ENCODE results near the gene ZBTB40. TPM values are rescaled to one million over a fixed set of nuclear protein-coding genes. Genes with fewer than 3 reads are reported as not detected.
A peak's percentile ranks its signal among the peaks of the same experiment; 100 is the strongest.

ZBTB40 gene
- polyA plus RNA-seq, 3 donors = 1.1 to 17.8 (median 1.3) TPM

GRCh38 chr1:22540337-22540736 lies 88.7 kb downstream of the ZBTB40 start:
- H3K4me3 ChIP-seq (replicated peaks in 1 of 3; ENCODE audit: low read depth in 2 of 3, low read length in 3 of 3) = no peak overlapping the region
- no peak overlapping the region for H3K9ac ChIP-seq (ENCODE audit: insufficient read depth, low read length, poor library complexity, severe bottlenecking)
- intact Hi-C loops (cut with micrococcal nuclease) = no loop called here
- WGBS (ENCODE audit: insufficient coverage) = 28% methylated on average over 5 of the region's 5 CpGs
- TF ChIP-seq CTCF (IDR thresholded peaks at IDR 0.05) = no peak
- peaks cover 0 to 5% of the 10 kb centered on the region in 2 donors for H3K4me1 ChIP-seq (ENCODE audit: control insufficient read depth in 1 of 2, insufficient read depth in 2 of 2, low read length in 2 of 2)
- no peaks in the 10 kb centered on the region for H3K36me3 ChIP-seq (replicated peaks in 1 of 2; ENCODE audit: control insufficient read depth in 1 of 2, insufficient read depth in 2 of 2, low read length in 2 of 2)
- H4K20me1 ChIP-seq (ENCODE audit: insufficient read depth, low read length) = no peaks in the 10 kb centered on the region
- peaks cover 3 to 11% of the 10 kb centered on the region in 2 donors for H3K36me3 Mint-ChIP-seq
- no peak overlapping the region for H2AFZ ChIP-seq (ENCODE audit: insufficient read depth, low read depth, low read length, poor library complexity, severe bottlenecking)
- H3K27me3 Mint-ChIP-seq (ENCODE audit: low read depth in 3 of 3) = peaks cover 0 to 7% (median 1%) of the 10 kb centered on the region in 3 donors
- no peak overlapping the region for H3K4me3 Mint-ChIP-seq
- no peak overlapping the region for H3K27ac ChIP-seq (ENCODE audit: low read depth in 1 of 2, low read length in 2 of 2)
- no peaks in the 10 kb centered on the region for H3K9me3 ChIP-seq (replicated peaks in 1 of 2; ENCODE audit: control insufficient read depth in 1 of 2, insufficient read depth in 1 of 2, low read length in 2 of 2)
- H3K27ac Mint-ChIP-seq = peak overlapping the region in 1 of 7 donors; percentile 11
- DNase-seq = no peak
- H3K4me2 ChIP-seq (replicated peaks; ENCODE audit: extremely low read depth, low read length, poor library complexity, severe bottlenecking) = no peak overlapping the region
- H3K4me1 Mint-ChIP-seq = peaks cover 14% of the 10 kb centered on the region
- H3K27me3 ChIP-seq (ENCODE audit: control insufficient read depth in 2 of 2, insufficient read depth in 2 of 2, low read length in 2 of 2) = no peaks in the 10 kb centered on the region
- no peaks in the 10 kb centered on the region for H3K79me2 ChIP-seq (ENCODE audit: insufficient read depth, low read length)
- no peaks in the 10 kb centered on the region for H3K9me3 Mint-ChIP-seq

- H3K9ac ChIP-seq (ENCODE audit: insufficient read depth, low read length, poor library complexity, severe bottlenecking) = no peak overlapping the region
- H3K9me3 ChIP-seq (replicated peaks in 1 of 2; ENCODE audit: control insufficient read depth in 1 of 2, insufficient read depth in 1 of 2, low read length in 2 of 2) = no peaks in the 10 kb centered on the region
- H3K4me3 Mint-ChIP-seq = no peak overlapping the region
- H3K4me2 ChIP-seq (replicated peaks; ENCODE audit: extremely low read depth, low read length, poor library complexity, severe bottlenecking) = no peak overlapping the region
- no peaks in the 10 kb centered on the region for H3K79me2 ChIP-seq (ENCODE audit: insufficient read depth, low read length)
- no peaks in the 10 kb centered on the region for H3K9me3 Mint-ChIP-seq
- H3K4me1 Mint-ChIP-seq = peaks cover 14% of the 10 kb centered on the region
- no peak overlapping the region for H2AFZ ChIP-seq (ENCODE audit: insufficient read depth, low read depth, low read length, poor library complexity, severe bottlenecking)
- H3K27ac ChIP-seq (ENCODE audit: low read depth in 1 of 2, low read length in 2 of 2) = no peak overlapping the region
- H3K4me3 ChIP-seq (replicated peaks in 1 of 3; ENCODE audit: low read depth in 2 of 3, low read length in 3 of 3) = no peak overlapping the region
- no peaks in the 10 kb centered on the region for H4K20me1 ChIP-seq (ENCODE audit: insufficient read depth, low read length)
- intact Hi-C loops (cut with micrococcal nuclease) = no loop called here
- H3K27ac Mint-ChIP-seq = no peak overlapping the region
- WGBS (ENCODE audit: insufficient coverage) = 100% methylated on average over 3 of the region's 9 CpGs
- DNase-seq = no peak
- H3K36me3 Mint-ChIP-seq = peaks cover 0 to 4% of the 10 kb centered on the region in 2 donors
- TF ChIP-seq CTCF (IDR thresholded peaks at IDR 0.05) = no peak
- peaks cover 0 to 5% of the 10 kb centered on the region in 2 donors for H3K27me3 ChIP-seq (ENCODE audit: control insufficient read depth in 2 of 2, insufficient read depth in 2 of 2, low read length in 2 of 2)
- peaks cover 0 to 5% of the 10 kb centered on the region in 2 donors for H3K4me1 ChIP-seq (ENCODE audit: control insufficient read depth in 1 of 2, insufficient read depth in 2 of 2, low read length in 2 of 2)
- no peaks in the 10 kb centered on the region for H3K36me3 ChIP-seq (replicated peaks in 1 of 2; ENCODE audit: control insufficient read depth in 1 of 2, insufficient read depth in 2 of 2, low read length in 2 of 2)
- H3K27me3 Mint-ChIP-seq (ENCODE audit: low read depth in 3 of 3) = peaks cover 15 to 23% (median 21%) of the 10 kb centered on the region in 3 donors
Measured at GRCh38 chr1:22542886-22543285, 91.2 kb downstream of the ZBTB40 start.
